ENCODE measurements around the gene EI24.

GRCh38 chr11:125572916-125573315, 3.6 kb downstream of the EI24 start:
- TF ChIP-seq CTCF (optimal IDR thresholded peaks at IDR 0.05 in 1 of 3, IDR thresholded peaks at IDR 0.05 in 1 of 3, conservative IDR thresholded peaks at IDR 0.05 in 1 of 3; ENCODE audit: extremely low read depth in 1 of 3, insufficient read depth in 2 of 3, low read length in 3 of 3) (no peak), EZH2 (IDR thresholded peaks at IDR 0.05; ENCODE audit: low read length) (no peak)

Measured in keratinocyte (primary cell).